Spleen (tissue), 11 donors: ENCODE data around the gene ZNF385D. TPM values are rescaled to one million over a fixed set of nuclear protein-coding genes. Genes with fewer than 3 reads are reported as not detected.

Source experiments
- DNase-seq: peaks from one replicate; pipeline ENCODE4 v3.0.0-alpha.2; 2020
- H3K27ac ChIP-seq, 8 donors: fragments of 200-600 bp; sonication (generic) in 7 of 8; 1 replicate in 4 of 8; 2 replicates in 4 of 8; pipeline versions ENCODE4 v1.5.0 to v1.8.0; 2016 to 2021; ENCODE audit warnings: inconsistent platforms in 4 of 8, mild to moderate bottlenecking in 4 of 8, moderate library complexity in 1 of 8
- H3K27me3 ChIP-seq, 7 donors: fragments of 200-600 bp; sonication (generic) in 6 of 7; replicated peaks in 1 of 7; 1 replicate in 4 of 7; 2 replicates in 3 of 7; pipeline versions ENCODE4 v1.5.0 to v1.8.0; 2016 to 2021; ENCODE audit warnings: inconsistent platforms in 3 of 7, mild to moderate bottlenecking in 1 of 7
- H3K36me3 ChIP-seq, 6 donors: fragments of 200-600 bp; sonication (generic) in 5 of 6; 1 replicate in 4 of 6; 2 replicates in 2 of 6; pipeline versions ENCODE4 v1.5.0 to v1.8.0; 2016 to 2021; ENCODE audit warnings: inconsistent platforms in 2 of 6
- H3K4me1 ChIP-seq, 6 donors: fragments of 200-600 bp; sonication (generic) in 5 of 6; 1 replicate in 3 of 6; 2 replicates in 3 of 6; pipeline versions ENCODE4 v1.5.0 to v1.8.0; 2016 to 2021; ENCODE audit warnings: inconsistent platforms in 3 of 6
- H3K4me3 ChIP-seq, 8 donors: fragments of 200-600 bp; sonication (generic) in 7 of 8; 1 replicate in 4 of 8; 2 replicates in 4 of 8; pipeline versions ENCODE4 v1.5.0 to v1.8.0; 2016 to 2021; ENCODE audit warnings: inconsistent platforms in 4 of 8, mild to moderate bottlenecking in 4 of 8, moderate library complexity in 2 of 8
- H3K9me3 ChIP-seq, 8 donors: fragments of 200-600 bp; sonication (generic) in 7 of 8; 1 replicate in 4 of 8; 2 replicates in 4 of 8; pipeline versions ENCODE4 v1.5.0 to v1.8.0; 2016 to 2021; ENCODE audit warnings: inconsistent platforms in 4 of 8
- POLR2A ChIP-seq, 3 donors: fragments of 450-650 bp; IDR thresholded peaks; one replicate each; pipeline ENCODE4 v1.5.1; 2017; ENCODE audit warnings: antibody characterized with exemption in 3 of 3, mild to moderate bottlenecking in 1 of 3
- POLR2AphosphoS5 ChIP-seq, 3 donors: sonication (generic); formaldehyde crosslinking; IDR thresholded peaks; one replicate each; pipeline ENCODE4 v1.5.1; 2017; ENCODE audit warnings: antibody characterized with exemption in 3 of 3
- WGBS, 5 donors: extraction: QIAGEN DNeasy Blood & Tissue Kit in 3 of 5; methylation state at CpG; one replicate each; pipeline versions ENCODE4 v1.1.5 to v1.1.7; 2013 to 2018; 5-methylcytosine and 5-hydroxymethylcytosine counted together
- intact Hi-C: fragments of 100-400 bp; cut with DNase I; formaldehyde crosslinking; loops from one replicate; pipeline ENCODE4 v1.15.0; 2023; ENCODE audit warnings: low total_unique reads
- polyA plus RNA-seq, 3 donors: library from polyadenylated mRNA; stranded (reverse); fragments of 200-250 nt; gene quantifications; one replicate each; pipeline ENCODE4 v1.2.1, GENCODE V29; 2013
- total RNA-seq, 7 donors: library from RNA; depleted of rRNA in 3 of 7; stranded (reverse); fragments of >200 nt in 3 of 7; fragmentation: NEBNext Ultra II Directional in 4 of 7; extraction: Animal tissue kit (Norgen Biotek cat#: 25700) in 4 of 7; gene quantifications; one replicate each; pipeline versions ENCODE4 v1.1.0 to v1.2.1, GENCODE V29; 2016 to 2021
- TF ChIP-seq, protein P1 (sequence below), 11 experiments: fragments of 200-600 bp in 7 of 11; fragments of 450-650 bp in 4 of 11; sonication (generic) in 4 of 11; IDR thresholded peaks in 8 of 11; conservative IDR thresholded peaks in 3 of 11; 1 replicate in 7 of 11; 2 replicates in 4 of 11; pipeline versions ENCODE4 v1.4.0 to v1.8.0; 2016 to 2021; ENCODE audit warnings: antibody characterized with exemption in 11 of 11, inconsistent platforms in 4 of 11, mild to moderate bottlenecking in 1 of 11
- donor health status: healthy with polysubstance abuse.
- donor health status: DM: no; HTN: no; CAD: no; lungs with moderate emphysema.
- donor health status: DM: no; HTN: no; CAD: no.
- donor health status: Bipolar disorder and iron deficiency.
- donor health status: healthy.
- donor health status: DM: no; HTN: no; CAD: no.
- donor health status: DM: yes; HTN: yes; CAD: no.

Gene ZNF385D
- total and polyA plus RNA-seq, 10 donors: 0.05 to 3.2 (median 0.70) TPM

DNA sequence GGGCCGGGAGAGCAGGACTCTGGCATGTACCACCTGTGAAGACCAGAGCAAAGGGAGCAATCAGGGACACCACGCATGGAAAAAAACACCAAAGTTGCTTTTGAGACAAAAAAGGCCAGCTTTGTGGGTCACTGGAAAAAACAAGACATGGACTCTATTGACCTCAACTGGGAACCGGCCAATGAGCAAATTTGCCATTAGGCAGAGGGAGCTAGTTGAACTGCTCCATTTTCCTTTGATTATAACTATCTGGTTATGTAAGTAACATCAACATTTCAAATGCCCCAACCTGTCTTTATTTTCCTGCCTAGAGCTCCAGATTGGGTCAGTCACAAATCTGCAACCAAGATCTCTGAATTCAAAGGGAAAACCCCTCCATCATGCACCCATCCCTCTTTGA is 86.0 kb downstream of the ZNF385D start:
- Histone ChIP-seq H3K4me3 (no peak overlapping the region), H3K4me1 (no peaks in the 10 kb centered on the region), H3K27ac (no peak overlapping the region), H3K9me3 (peaks cover 0 to 5% (median 0%) of the 10 kb centered on the region in 8 donors), H3K27me3 (no peaks in the 10 kb centered on the region), H3K36me3 (no peaks in the 10 kb centered on the region)
- intact Hi-C loops: no loop called here
- no peak for DNase-seq
- 90 to 96% (median 93%) methylated on average over 3 of the region's 3 CpGs for WGBS, 5 donors
- no peak for TF ChIP-seq POLR2AphosphoS5 (IDR thresholded peaks at IDR 0.05)
- TF ChIP-seq, protein P1, sequence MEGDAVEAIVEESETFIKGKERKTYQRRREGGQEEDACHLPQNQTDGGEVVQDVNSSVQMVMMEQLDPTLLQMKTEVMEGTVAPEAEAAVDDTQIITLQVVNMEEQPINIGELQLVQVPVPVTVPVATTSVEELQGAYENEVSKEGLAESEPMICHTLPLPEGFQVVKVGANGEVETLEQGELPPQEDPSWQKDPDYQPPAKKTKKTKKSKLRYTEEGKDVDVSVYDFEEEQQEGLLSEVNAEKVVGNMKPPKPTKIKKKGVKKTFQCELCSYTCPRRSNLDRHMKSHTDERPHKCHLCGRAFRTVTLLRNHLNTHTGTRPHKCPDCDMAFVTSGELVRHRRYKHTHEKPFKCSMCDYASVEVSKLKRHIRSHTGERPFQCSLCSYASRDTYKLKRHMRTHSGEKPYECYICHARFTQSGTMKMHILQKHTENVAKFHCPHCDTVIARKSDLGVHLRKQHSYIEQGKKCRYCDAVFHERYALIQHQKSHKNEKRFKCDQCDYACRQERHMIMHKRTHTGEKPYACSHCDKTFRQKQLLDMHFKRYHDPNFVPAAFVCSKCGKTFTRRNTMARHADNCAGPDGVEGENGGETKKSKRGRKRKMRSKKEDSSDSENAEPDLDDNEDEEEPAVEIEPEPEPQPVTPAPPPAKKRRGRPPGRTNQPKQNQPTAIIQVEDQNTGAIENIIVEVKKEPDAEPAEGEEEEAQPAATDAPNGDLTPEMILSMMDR (IDR thresholded peaks at IDR 0.05 in 8 of 11, conservative IDR thresholded peaks at IDR 0.05 in 3 of 11): no peak
- no peak for TF ChIP-seq POLR2A (IDR thresholded peaks at IDR 0.05)

DNA sequence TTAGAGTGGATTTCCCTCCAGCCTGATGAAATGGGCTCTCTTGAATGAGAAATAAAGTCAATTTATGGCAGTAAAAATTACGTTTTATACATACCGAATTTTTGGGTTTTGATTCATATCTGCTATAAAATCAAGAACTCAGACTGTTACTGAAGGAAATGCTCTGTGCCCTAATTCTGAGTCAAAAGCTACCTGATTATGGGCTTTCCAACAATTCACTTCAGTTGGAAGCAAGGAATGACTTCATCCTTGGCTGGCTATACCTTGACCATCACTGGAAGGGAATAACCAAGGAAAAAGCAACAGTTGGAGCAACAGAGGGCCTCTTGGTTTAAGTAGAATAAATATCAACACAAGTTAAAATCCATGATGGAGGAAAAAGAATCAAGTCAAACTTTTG is 88.6 kb downstream of the ZNF385D start:
- Histone ChIP-seq H3K9me3 (peaks cover 0 to 5% (median 0%) of the 10 kb centered on the region in 8 donors), H3K27me3 (no peaks in the 10 kb centered on the region), H3K36me3 (no peaks in the 10 kb centered on the region), H3K4me3 (no peak overlapping the region), H3K4me1 (no peaks in the 10 kb centered on the region), H3K27ac (no peak overlapping the region)
- no peak for TF ChIP-seq POLR2AphosphoS5 (IDR thresholded peaks at IDR 0.05)
- TF ChIP-seq POLR2A (IDR thresholded peaks at IDR 0.05): no peak
- intact Hi-C loops: no loop called here
- DNase-seq: no peak
- 79 to 90% (median 89%) methylated on average over 2 of the region's 2 CpGs for WGBS, 5 donors

DNA sequence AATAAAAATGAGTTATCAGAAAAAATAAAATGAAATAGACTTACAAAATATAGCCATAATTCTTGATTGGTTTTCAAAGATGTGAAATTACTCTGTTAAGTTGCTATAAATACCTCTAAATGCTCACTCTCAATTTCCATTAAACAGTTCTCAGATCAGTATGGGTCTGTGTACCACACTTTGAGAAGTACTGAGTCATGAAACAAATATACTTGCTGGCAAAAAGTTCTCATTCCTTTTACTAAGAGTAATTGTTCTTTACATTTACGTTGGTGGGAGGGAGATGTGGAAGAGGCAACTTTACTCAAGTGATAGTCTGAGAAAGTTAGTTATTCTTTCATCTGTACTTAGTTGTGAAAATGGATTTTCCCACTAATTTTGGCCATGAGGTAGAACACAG is 96.3 kb downstream of the ZNF385D start:
- DNase-seq: no peak
- no peak overlapping the region for H3K27ac ChIP-seq
- H3K4me3 ChIP-seq: no peak overlapping the region
- H3K4me1 ChIP-seq: no peaks in the 10 kb centered on the region
- no peaks in the 10 kb centered on the region for H3K27me3 ChIP-seq
- TF ChIP-seq, protein P1 (IDR thresholded peaks at IDR 0.05 in 8 of 11, conservative IDR thresholded peaks at IDR 0.05 in 3 of 11): no peak
- TF ChIP-seq POLR2A (IDR thresholded peaks at IDR 0.05) (no peak), POLR2AphosphoS5 (IDR thresholded peaks at IDR 0.05) (no peak)
- intact Hi-C loops: no loop called here
- H3K36me3 ChIP-seq: no peaks in the 10 kb centered on the region
- WGBS, 5 donors: 52 to 75% (median 70%) methylated on average over 1 of the region's 1 CpG
- no peaks in the 10 kb centered on the region for H3K9me3 ChIP-seq

DNA sequence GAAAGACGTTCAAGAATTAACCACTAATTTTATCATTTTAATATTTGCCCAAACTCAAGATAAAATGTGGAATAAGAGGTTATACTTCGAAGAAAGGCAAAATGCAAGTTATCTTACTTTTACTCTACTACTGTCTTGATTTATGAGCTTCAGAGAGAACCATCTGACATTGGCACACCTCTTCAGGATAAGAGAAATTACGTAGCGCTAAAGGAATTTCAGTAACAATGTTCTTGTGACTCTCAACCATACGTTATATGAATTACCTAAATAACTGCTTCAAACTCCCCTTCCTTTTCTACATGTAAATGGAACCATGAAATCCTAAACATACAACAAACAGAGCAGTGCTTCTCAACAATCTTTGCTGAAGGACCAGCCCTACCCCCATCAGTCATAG is 96.8 kb downstream of the ZNF385D start:
- Histone ChIP-seq H3K4me1 (no peaks in the 10 kb centered on the region), H3K9me3 (no peaks in the 10 kb centered on the region), H3K4me3 (no peak overlapping the region), H3K27me3 (no peaks in the 10 kb centered on the region), H3K27ac (no peak overlapping the region), H3K36me3 (no peaks in the 10 kb centered on the region)
- DNase-seq: no peak
- intact Hi-C loops: no loop called here
- WGBS, 5 donors: 73 to 84% (median 80%) methylated on average over 5 of the region's 5 CpGs
- TF ChIP-seq POLR2AphosphoS5 (IDR thresholded peaks at IDR 0.05) (no peak), POLR2A (IDR thresholded peaks at IDR 0.05) (no peak)
- TF ChIP-seq, protein P1 (IDR thresholded peaks at IDR 0.05 in 8 of 11, conservative IDR thresholded peaks at IDR 0.05 in 3 of 11): no peak

DNA sequence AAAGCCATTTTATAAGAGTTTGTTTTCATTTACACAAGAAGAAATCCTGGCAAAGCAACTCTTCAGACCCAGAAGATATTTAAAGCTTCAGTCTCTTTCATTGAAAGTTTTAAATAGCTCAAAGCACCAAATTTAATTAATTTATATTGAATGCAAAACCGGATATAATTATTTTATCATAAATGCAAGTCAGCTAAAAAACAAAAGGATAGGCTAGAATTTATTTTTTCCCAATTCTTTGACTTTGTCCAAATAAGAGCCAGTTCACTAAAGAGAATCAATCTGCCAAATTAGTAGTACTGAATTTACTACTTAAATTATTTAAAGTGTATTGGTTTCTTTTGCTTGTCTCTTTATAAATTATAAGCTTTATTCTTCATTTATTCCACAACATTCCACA is 101.5 kb downstream of the ZNF385D start:
- intact Hi-C loops: no loop called here
- WGBS, 5 donors: 63 to 96% (median 71%) methylated on average over 1 of the region's 1 CpG
- no peaks in the 10 kb centered on the region for H3K36me3 ChIP-seq
- peaks cover 0 to 8% (median 0%) of the 10 kb centered on the region in 6 donors for H3K4me1 ChIP-seq
- peaks cover 0 to 5% (median 0%) of the 10 kb centered on the region in 8 donors for H3K9me3 ChIP-seq
- no peak for DNase-seq
- no peak overlapping the region for H3K27ac ChIP-seq
- no peaks in the 10 kb centered on the region for H3K27me3 ChIP-seq
- TF ChIP-seq POLR2AphosphoS5 (IDR thresholded peaks at IDR 0.05) (no peak), POLR2A (IDR thresholded peaks at IDR 0.05) (no peak)
- TF ChIP-seq, protein P1 (IDR thresholded peaks at IDR 0.05 in 8 of 11, conservative IDR thresholded peaks at IDR 0.05 in 3 of 11): no peak
- no peak overlapping the region for H3K4me3 ChIP-seq
